Mesenchymal stem cell (in vitro differentiated cells and primary cell): ENCODE data around the gene MGAT4B.

Source experiments
- DNase-seq: peaks from one replicate; pipeline ENCODE4 v3.0.0-alpha.2; 2013
- H2AFZ ChIP-seq: one replicate; pipeline ENCODE4 v1.6.1; 2013; ENCODE audit warnings: low read depth, mild to moderate bottlenecking, control low read depth, inconsistent platforms, low read length, moderate library complexity
- H2AK5ac ChIP-seq: 2 replicates; pipeline ENCODE4 v1.6.1; 2013; ENCODE audit warnings: low read length, moderate library complexity, mild to moderate bottlenecking, inconsistent platforms; ENCODE audit not compliant: severe bottlenecking
- H2BK120ac ChIP-seq: one replicate; pipeline ENCODE4 v1.6.1; 2013; ENCODE audit warnings: low read depth, mild to moderate bottlenecking, inconsistent platforms, low read length, moderate library complexity
- H2BK12ac ChIP-seq, 2 experiments: one replicate each; pipeline ENCODE4 v1.6.1; 2013; ENCODE audit warnings: inconsistent platforms in 2 of 2, low read length in 2 of 2, mild to moderate bottlenecking in 2 of 2, moderate library complexity in 2 of 2, control low read depth in 1 of 2
- H2BK15ac ChIP-seq: one replicate; pipeline ENCODE4 v1.6.1; 2013; ENCODE audit warnings: mild to moderate bottlenecking, low read depth, inconsistent platforms; ENCODE audit not compliant: poor library complexity, severe bottlenecking
- H2BK5ac ChIP-seq: 2 replicates; pipeline ENCODE4 v1.6.1; 2013; ENCODE audit warnings: low read depth, mild to moderate bottlenecking, low read length, control low read depth, inconsistent platforms; ENCODE audit not compliant: poor library complexity, severe bottlenecking
- H3K14ac ChIP-seq, 2 experiments: one replicate each; pipeline ENCODE4 v1.6.1; 2013; ENCODE audit warnings: inconsistent platforms in 2 of 2, low read length in 2 of 2, control low read depth in 1 of 2, mild to moderate bottlenecking in 1 of 2, moderate library complexity in 1 of 2
- H3K18ac ChIP-seq, 2 experiments: one replicate each; pipeline ENCODE4 v1.6.1; 2013; ENCODE audit warnings: inconsistent platforms in 2 of 2, low read length in 2 of 2, control low read depth in 1 of 2, low read depth in 1 of 2, mild to moderate bottlenecking in 1 of 2
- H3K23ac ChIP-seq, 2 experiments: one replicate each; pipeline ENCODE4 v1.6.1; 2013; ENCODE audit warnings: inconsistent platforms in 2 of 2, low read length in 2 of 2, mild to moderate bottlenecking in 2 of 2, moderate library complexity in 2 of 2, control low read depth in 1 of 2
- H3K27ac ChIP-seq: 2 replicates; pipeline ENCODE4 v1.5.1; 2013; ENCODE audit warnings: mild to moderate bottlenecking, moderate library complexity, low read length, control low read depth, inconsistent platforms; ENCODE audit not compliant: poor library complexity, severe bottlenecking
- H3K27me3 ChIP-seq, 2 experiments: 2 replicates each; pipeline versions ENCODE4 v1.6.1 to v1.7.0; 2013; ENCODE audit warnings: low read length in 2 of 2, mild to moderate bottlenecking in 2 of 2, moderate library complexity in 2 of 2, control low read depth in 1 of 2, inconsistent platforms in 1 of 2; ENCODE audit not compliant: control insufficient read depth in 1 of 2, insufficient read depth in 1 of 2
- H3K36me3 ChIP-seq, 2 experiments: 2 replicates each; pipeline versions ENCODE4 v1.6.1 to v1.7.0; 2013; ENCODE audit warnings: low read length in 2 of 2, control low read depth in 1 of 2, inconsistent platforms in 1 of 2, low read depth in 1 of 2, mild to moderate bottlenecking in 1 of 2; ENCODE audit not compliant: insufficient read depth in 2 of 2, control insufficient read depth in 1 of 2
- H3K4ac ChIP-seq, 2 experiments: one replicate each; pipeline ENCODE4 v1.6.1; 2013; ENCODE audit warnings: inconsistent platforms in 2 of 2, low read length in 2 of 2, mild to moderate bottlenecking in 2 of 2, moderate library complexity in 2 of 2, control low read depth in 1 of 2, low read depth in 1 of 2
- H3K4me1 ChIP-seq: 2 replicates; pipeline ENCODE4 v1.6.1; 2013; ENCODE audit warnings: low read depth, low read length, control low read depth; ENCODE audit not compliant: control insufficient read depth, insufficient read depth
- H3K4me2 ChIP-seq: 2 replicates; pipeline ENCODE4 v1.6.1; 2013; ENCODE audit warnings: low read length, mild to moderate bottlenecking, inconsistent platforms; ENCODE audit not compliant: poor library complexity, severe bottlenecking
- H3K4me3 ChIP-seq, 2 experiments: 2 replicates each; pipeline versions ENCODE4 v1.5.1 to v1.7.0; 2013; ENCODE audit warnings: low read length in 2 of 2, mild to moderate bottlenecking in 2 of 2, control low read depth in 1 of 2, low read depth in 1 of 2; ENCODE audit not compliant: insufficient read depth in 1 of 2
- H3K79me1 ChIP-seq: replicated peaks from 2 replicates; pipeline ENCODE4 v1.6.1; 2013; ENCODE audit warnings: mild to moderate bottlenecking, control low read depth, low read length, inconsistent platforms; ENCODE audit not compliant: poor library complexity, severe bottlenecking
- H3K9ac ChIP-seq: 2 replicates; pipeline ENCODE4 v1.7.0; 2013; ENCODE audit warnings: mild to moderate bottlenecking, low read length, moderate library complexity
- H3K9me3 ChIP-seq: 2 replicates; pipeline ENCODE4 v1.7.0; 2013; ENCODE audit warnings: mild to moderate bottlenecking, low read length; ENCODE audit not compliant: control insufficient read depth
- H4K8ac ChIP-seq: one replicate; pipeline ENCODE4 v1.6.1; 2013; ENCODE audit warnings: inconsistent platforms, mild to moderate bottlenecking, low read length, moderate library complexity
- H4K91ac ChIP-seq: one replicate; pipeline ENCODE4 v1.6.1; 2013; ENCODE audit warnings: mild to moderate bottlenecking, low read length, inconsistent platforms
- WGBS: methylation state at CpG from one replicate; pipeline ENCODE4 v1.1.7; 2013; ENCODE audit warnings: mixed read lengths; 5-methylcytosine and 5-hydroxymethylcytosine counted together

MGAT4B gene

GRCh38 chr5:179783128-179783527 is 23.5 kb downstream of the MGAT4B start:
- Histone ChIP-seq H2AFZ (no peak overlapping the region), H3K36me3 (peaks cover 24 to 25% of the 10 kb centered on the region in 2 experiments), H2BK5ac (no peak overlapping the region), H2AK5ac (no peak overlapping the region), H3K14ac (no peak overlapping the region), H2BK12ac (no peak overlapping the region), H3K4me3 (no peak overlapping the region), H3K79me1 (peaks cover under 1% of the 10 kb centered on the region), H3K9ac (no peak overlapping the region), H4K91ac (no peak overlapping the region), H3K4ac (no peak overlapping the region), H2BK15ac (no peak overlapping the region), H2BK120ac (no peak overlapping the region), H3K18ac (no peak overlapping the region), H3K27me3 (no peaks in the 10 kb centered on the region), H4K8ac (no peak overlapping the region), H3K4me1 (peaks cover 1% of the 10 kb centered on the region), H3K4me2 (no peak overlapping the region), H3K27ac (no peak overlapping the region), H3K23ac (no peak overlapping the region), H3K9me3 (no peaks in the 10 kb centered on the region)
- 97% methylated on average over 9 of the region's 9 CpGs for WGBS
- no peak for DNase-seq

DNA sequence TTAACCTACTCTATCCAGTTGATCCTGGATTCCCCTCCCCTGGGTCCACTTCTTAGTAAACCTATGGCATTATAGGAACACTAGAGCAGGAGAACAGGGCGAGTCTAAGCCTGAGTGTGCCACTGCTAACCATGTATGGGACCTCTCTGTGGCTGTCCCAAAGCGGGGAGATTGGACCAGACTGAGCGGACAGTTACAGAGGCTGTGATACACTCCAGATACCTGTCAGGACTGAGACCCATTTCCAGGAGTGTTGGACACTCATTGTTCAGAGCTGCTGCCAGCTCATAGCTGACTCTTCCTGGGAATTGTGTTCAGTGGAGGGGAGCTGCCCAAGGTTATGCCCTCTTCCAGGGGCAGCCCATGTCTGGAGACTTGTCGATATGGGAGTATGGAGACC is 24.8 kb downstream of the MGAT4B start:
- Histone ChIP-seq H3K27me3 (no peaks in the 10 kb centered on the region), H3K79me1 (peaks cover 4% of the 10 kb centered on the region), H3K4me2 (no peak overlapping the region), H3K4ac (no peak overlapping the region), H2AK5ac (no peak overlapping the region), H2BK15ac (no peak overlapping the region), H3K9me3 (no peaks in the 10 kb centered on the region), H2BK120ac (no peak overlapping the region), H4K8ac (no peak overlapping the region), H3K4me3 (no peak overlapping the region), H3K4me1 (peaks cover 1% of the 10 kb centered on the region), H4K91ac (no peak overlapping the region), H3K23ac (no peak overlapping the region), H2AFZ (no peak overlapping the region), H3K27ac (no peak overlapping the region), H3K18ac (no peak overlapping the region), H2BK5ac (no peak overlapping the region), H3K14ac (no peak overlapping the region), H2BK12ac (no peak overlapping the region), H3K9ac (no peak overlapping the region), H3K36me3 (peaks cover 34 to 36% of the 10 kb centered on the region in 2 experiments)
- 93% methylated on average over 4 of the region's 4 CpGs for WGBS
- no peak for DNase-seq

- Histone ChIP-seq H2AFZ (no peak overlapping the region), H3K4me2 (no peak overlapping the region), H3K18ac (no peak overlapping the region), H3K36me3 (peaks cover 46 to 51% of the 10 kb centered on the region in 2 experiments), H2AK5ac (no peak overlapping the region), H3K27ac (no peak overlapping the region), H4K8ac (no peak overlapping the region), H2BK120ac (no peak overlapping the region), H3K4me3 (no peak overlapping the region), H3K23ac (no peak overlapping the region), H3K79me1 (peaks cover 18% of the 10 kb centered on the region), H2BK15ac (no peak overlapping the region), H3K9ac (no peak overlapping the region), H3K9me3 (no peaks in the 10 kb centered on the region), H2BK12ac (no peak overlapping the region), H4K91ac (no peak overlapping the region), H2BK5ac (no peak overlapping the region), H3K4me1 (peaks cover 1% of the 10 kb centered on the region), H3K27me3 (no peaks in the 10 kb centered on the region), H3K4ac (no peak overlapping the region), H3K14ac (no peak overlapping the region)
- 86% methylated on average over 5 of the region's 7 CpGs for WGBS
- no peak for DNase-seq
Observed at GRCh38 chr5:179780362-179780761, 26.3 kb downstream of the MGAT4B start.

DNA sequence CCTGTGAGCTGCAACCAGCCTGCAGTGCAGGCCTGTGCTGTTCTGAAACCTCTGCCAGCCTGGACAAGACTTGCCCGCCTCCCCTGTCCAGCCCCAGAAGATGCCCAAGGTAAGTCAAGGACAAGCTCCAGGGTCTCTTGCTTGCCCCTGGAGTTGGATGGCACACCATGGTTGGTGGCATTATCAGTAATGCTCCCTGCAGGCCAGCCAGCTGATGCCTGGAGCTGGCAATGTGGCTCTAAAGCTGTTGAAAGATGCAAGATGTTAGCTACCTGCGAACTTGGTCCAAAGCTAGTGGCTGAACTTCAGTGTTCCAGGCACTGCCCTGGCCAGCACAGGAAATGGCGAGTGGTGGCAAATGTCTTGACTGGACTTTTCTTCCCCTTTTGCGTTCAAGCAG is 26.8 kb downstream of the MGAT4B start:
- Histone ChIP-seq H2AK5ac (no peak overlapping the region), H2BK12ac (no peak overlapping the region), H4K8ac (no peak overlapping the region), H2BK120ac (no peak overlapping the region), H3K27ac (no peak overlapping the region), H3K14ac (no peak overlapping the region), H3K18ac (no peak overlapping the region), H3K4me2 (no peak overlapping the region), H3K23ac (no peak overlapping the region), H3K9me3 (no peaks in the 10 kb centered on the region), H3K4ac (no peak overlapping the region), H3K27me3 (no peaks in the 10 kb centered on the region), H2AFZ (no peak overlapping the region), H2BK5ac (no peak overlapping the region), H3K4me3 (no peak overlapping the region), H4K91ac (no peak overlapping the region), H2BK15ac (no peak overlapping the region), H3K36me3 (peaks cover 50 to 56% of the 10 kb centered on the region in 2 experiments), H3K9ac (no peak overlapping the region), H3K79me1 (peaks cover 21% of the 10 kb centered on the region), H3K4me1 (peaks cover 1% of the 10 kb centered on the region)
- 100% methylated on average over 4 of the region's 4 CpGs for WGBS
- no peak for DNase-seq
